HepG2 (cell line): Measurements from ENCODE around the gene ZDHHC14. TPM values are rescaled to one million over a fixed set of nuclear protein-coding genes. Genes with fewer than 3 reads are reported as not detected.

Experiments used
- DPF2 ChIP-seq: sonication (generic); formaldehyde crosslinking; IDR thresholded peaks from 2 replicates; pipeline ENCODE4 v1.4.0; 2020; ENCODE audit warnings: mild to moderate bottlenecking, low read depth, missing genetic modification reagents, borderline replicate concordance
- GATA4 ChIP-seq: sonication (generic); IDR thresholded peaks from 2 replicates; pipeline ENCODE4 v1.6.1; 2016; ENCODE audit warnings: antibody characterized with exemption, low read depth, borderline replicate concordance
- HOXA3 ChIP-seq: sonication (generic); formaldehyde crosslinking; IDR thresholded peaks from 2 replicates; pipeline ENCODE4 v1.5.0; 2020; ENCODE audit warnings: missing genetic modification reagents
- HOXA5 ChIP-seq: sonication (generic); formaldehyde crosslinking; IDR thresholded peaks from 2 replicates; pipeline ENCODE4 v1.4.0; 2020; ENCODE audit warnings: missing genetic modification reagents
- ISL2 ChIP-seq: sonication (generic); formaldehyde crosslinking; IDR thresholded peaks from 2 replicates; pipeline ENCODE4 v1.5.0; 2020; ENCODE audit warnings: missing genetic modification reagents
- JUND ChIP-seq: sonication (generic); formaldehyde crosslinking; IDR thresholded peaks from 2 replicates; pipeline ENCODE4 v1.8.0; 2022; ENCODE audit warnings: mild to moderate bottlenecking, missing genetic modification reagents
- MTF2 ChIP-seq: sonication (generic); formaldehyde crosslinking; IDR thresholded peaks from 2 replicates; pipeline ENCODE4 v1.5.0; 2020; ENCODE audit warnings: missing genetic modification reagents, borderline replicate concordance
- MXD4 ChIP-seq: IDR thresholded peaks from 2 replicates; pipeline ENCODE4 v1.6.1; 2016; ENCODE audit warnings: mild to moderate bottlenecking, missing biosample characterization, missing genetic modification reagents
- NFATC3 ChIP-seq: sonication (generic); formaldehyde crosslinking; IDR thresholded peaks from 2 replicates; pipeline ENCODE4 v1.5.1; 2020; ENCODE audit warnings: mild to moderate bottlenecking, missing genetic modification reagents
- SNRNP70 ChIP-seq: fragments of 200-400 bp; formaldehyde crosslinking; IDR thresholded peaks from 2 replicates; pipeline ENCODE4 v1.6.1; 2017; ENCODE audit warnings: mild to moderate bottlenecking, low read depth, low read length, moderate library complexity
- TBX2 ChIP-seq: sonication (generic); formaldehyde crosslinking; IDR thresholded peaks from 2 replicates; pipeline ENCODE4 v1.5.0; 2020; ENCODE audit warnings: missing genetic modification reagents, mild to moderate bottlenecking, borderline replicate concordance
- TEAD3 ChIP-seq: optimal IDR thresholded peaks from 2 replicates; pipeline ENCODE3; 2016; ENCODE audit warnings: borderline replicate concordance
- ZNF136 ChIP-seq: sonication (generic); formaldehyde crosslinking; IDR thresholded peaks from 2 replicates; pipeline ENCODE4 v1.8.1; 2022; ENCODE audit warnings: low read depth, mild to moderate bottlenecking, moderate library complexity, missing genetic modification reagents
- ZNF296 ChIP-seq: sonication (generic); formaldehyde crosslinking; conservative IDR thresholded peaks from 2 replicates; pipeline ENCODE4 v1.5.0; 2020; ENCODE audit warnings: mild to moderate bottlenecking, missing genetic modification reagents
- polyA plus RNA-seq, 8 experiments: library from polyadenylated mRNA; depleted of rRNA in 3 of 8; stranded (reverse) in 7 of 8; unstranded in 1 of 8; fragments of >200 nt; fragmentation: Illumina TruSeq in 4 of 8; extraction: Trizol in 4 of 8; gene quantifications; 2 replicates each; pipeline versions ENCODE4 v1.2.1 to v1.2.3, GENCODE V29; 2011 to 2016; ENCODE audit warnings: low read depth in 4 of 8, missing spikeins in 1 of 8, mixed read lengths in 1 of 8; ENCODE audit not compliant: insufficient read depth in 1 of 8
- total RNA-seq, 5 experiments: library from RNA; depleted of rRNA; stranded (reverse); fragments of >200 nt; fragmentation: Illumina TruSeq; extraction: Trizol; gene quantifications; 2 replicates each; pipeline ENCODE4 v1.2.3, GENCODE V29; 2016; ENCODE audit warnings: low read depth in 1 of 5
- TF ChIP-seq, protein P1 (sequence below): sonication (generic); formaldehyde crosslinking; IDR thresholded peaks from 2 replicates; pipeline ENCODE4 v1.4.0; 2020; ENCODE audit warnings: missing genetic modification reagents
- TF ChIP-seq, protein P2 (sequence below): sonication (generic); formaldehyde crosslinking; IDR thresholded peaks from 2 replicates; pipeline ENCODE4 v1.4.0; 2020; ENCODE audit warnings: missing genetic modification reagents
- TF ChIP-seq, protein P3 (sequence below): sonication (generic); formaldehyde crosslinking; IDR thresholded peaks from 2 replicates; pipeline ENCODE4 v1.4.0; 2020; ENCODE audit warnings: low read depth, missing genetic modification reagents
- TF ChIP-seq, protein P4 (sequence below): sonication (generic); formaldehyde crosslinking; IDR thresholded peaks from 2 replicates; pipeline ENCODE4 v1.4.0; 2020; ENCODE audit warnings: missing genetic modification reagents; ENCODE audit errors: not compliant biosample characterization

Gene ZDHHC14
- total and polyA plus RNA-seq, 2 of the 13 experiments (the other 11 are each of a cell fraction or from before 2014, with no cell fraction given): 3.7 to 9.5 TPM

DNA sequence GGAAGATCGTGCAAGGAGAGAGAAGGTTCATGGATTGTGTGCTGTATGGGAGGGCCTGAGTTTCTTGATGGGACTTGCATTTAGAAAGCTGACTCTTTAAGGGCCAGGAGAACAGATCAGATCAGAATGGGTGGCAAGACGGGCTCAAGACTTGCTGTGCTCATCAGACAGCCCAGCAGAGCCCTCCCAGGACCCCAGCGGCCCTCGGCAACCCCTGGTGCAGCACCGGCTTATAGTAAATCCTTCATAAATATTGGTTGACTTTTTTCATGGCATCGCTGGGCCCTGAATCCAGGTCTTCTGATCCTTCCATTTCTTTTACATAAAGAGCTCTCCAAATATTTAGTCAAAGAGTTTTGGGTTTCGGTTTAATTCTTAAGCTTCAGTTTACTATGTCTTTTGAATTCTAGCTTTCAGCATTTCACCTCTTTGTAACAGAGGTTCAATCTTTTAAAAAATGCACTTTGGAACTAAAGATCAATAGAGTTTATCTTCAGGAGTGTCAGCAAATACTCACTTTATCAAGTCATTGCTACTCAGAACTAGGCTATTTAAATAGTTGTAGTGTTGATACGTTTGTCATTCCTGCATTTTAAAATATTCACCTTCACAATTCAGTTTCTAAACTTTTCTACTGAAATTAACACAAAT, 205.6 kb downstream of the ZDHHC14 start (continued):
- TF ChIP-seq, protein P1, sequence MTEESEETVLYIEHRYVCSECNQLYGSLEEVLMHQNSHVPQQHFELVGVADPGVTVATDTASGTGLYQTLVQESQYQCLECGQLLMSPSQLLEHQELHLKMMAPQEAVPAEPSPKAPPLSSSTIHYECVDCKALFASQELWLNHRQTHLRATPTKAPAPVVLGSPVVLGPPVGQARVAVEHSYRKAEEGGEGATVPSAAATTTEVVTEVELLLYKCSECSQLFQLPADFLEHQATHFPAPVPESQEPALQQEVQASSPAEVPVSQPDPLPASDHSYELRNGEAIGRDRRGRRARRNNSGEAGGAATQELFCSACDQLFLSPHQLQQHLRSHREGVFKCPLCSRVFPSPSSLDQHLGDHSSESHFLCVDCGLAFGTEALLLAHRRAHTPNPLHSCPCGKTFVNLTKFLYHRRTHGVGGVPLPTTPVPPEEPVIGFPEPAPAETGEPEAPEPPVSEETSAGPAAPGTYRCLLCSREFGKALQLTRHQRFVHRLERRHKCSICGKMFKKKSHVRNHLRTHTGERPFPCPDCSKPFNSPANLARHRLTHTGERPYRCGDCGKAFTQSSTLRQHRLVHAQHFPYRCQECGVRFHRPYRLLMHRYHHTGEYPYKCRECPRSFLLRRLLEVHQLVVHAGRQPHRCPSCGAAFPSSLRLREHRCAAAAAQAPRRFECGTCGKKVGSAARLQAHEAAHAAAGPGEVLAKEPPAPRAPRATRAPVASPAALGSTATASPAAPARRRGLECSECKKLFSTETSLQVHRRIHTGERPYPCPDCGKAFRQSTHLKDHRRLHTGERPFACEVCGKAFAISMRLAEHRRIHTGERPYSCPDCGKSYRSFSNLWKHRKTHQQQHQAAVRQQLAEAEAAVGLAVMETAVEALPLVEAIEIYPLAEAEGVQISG (CRISPR knock-in tag): no peak
- TF ChIP-seq JUND (CRISPR knock-in tag): no peak
- TF ChIP-seq, protein P2, sequence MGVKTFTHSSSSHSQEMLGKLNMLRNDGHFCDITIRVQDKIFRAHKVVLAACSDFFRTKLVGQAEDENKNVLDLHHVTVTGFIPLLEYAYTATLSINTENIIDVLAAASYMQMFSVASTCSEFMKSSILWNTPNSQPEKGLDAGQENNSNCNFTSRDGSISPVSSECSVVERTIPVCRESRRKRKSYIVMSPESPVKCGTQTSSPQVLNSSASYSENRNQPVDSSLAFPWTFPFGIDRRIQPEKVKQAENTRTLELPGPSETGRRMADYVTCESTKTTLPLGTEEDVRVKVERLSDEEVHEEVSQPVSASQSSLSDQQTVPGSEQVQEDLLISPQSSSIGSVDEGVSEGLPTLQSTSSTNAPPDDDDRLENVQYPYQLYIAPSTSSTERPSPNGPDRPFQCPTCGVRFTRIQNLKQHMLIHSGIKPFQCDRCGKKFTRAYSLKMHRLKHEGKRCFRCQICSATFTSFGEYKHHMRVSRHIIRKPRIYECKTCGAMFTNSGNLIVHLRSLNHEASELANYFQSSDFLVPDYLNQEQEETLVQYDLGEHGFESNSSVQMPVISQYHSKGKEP (CRISPR knock-in tag): no peak
- no peak for TF ChIP-seq ZNF136 (CRISPR knock-in tag)
- no peak for TF ChIP-seq DPF2
- TF ChIP-seq ISL2 (CRISPR knock-in tag): peak; percentile 89
- no peak for TF ChIP-seq TBX2 (CRISPR knock-in tag)
- TF ChIP-seq, protein P3, sequence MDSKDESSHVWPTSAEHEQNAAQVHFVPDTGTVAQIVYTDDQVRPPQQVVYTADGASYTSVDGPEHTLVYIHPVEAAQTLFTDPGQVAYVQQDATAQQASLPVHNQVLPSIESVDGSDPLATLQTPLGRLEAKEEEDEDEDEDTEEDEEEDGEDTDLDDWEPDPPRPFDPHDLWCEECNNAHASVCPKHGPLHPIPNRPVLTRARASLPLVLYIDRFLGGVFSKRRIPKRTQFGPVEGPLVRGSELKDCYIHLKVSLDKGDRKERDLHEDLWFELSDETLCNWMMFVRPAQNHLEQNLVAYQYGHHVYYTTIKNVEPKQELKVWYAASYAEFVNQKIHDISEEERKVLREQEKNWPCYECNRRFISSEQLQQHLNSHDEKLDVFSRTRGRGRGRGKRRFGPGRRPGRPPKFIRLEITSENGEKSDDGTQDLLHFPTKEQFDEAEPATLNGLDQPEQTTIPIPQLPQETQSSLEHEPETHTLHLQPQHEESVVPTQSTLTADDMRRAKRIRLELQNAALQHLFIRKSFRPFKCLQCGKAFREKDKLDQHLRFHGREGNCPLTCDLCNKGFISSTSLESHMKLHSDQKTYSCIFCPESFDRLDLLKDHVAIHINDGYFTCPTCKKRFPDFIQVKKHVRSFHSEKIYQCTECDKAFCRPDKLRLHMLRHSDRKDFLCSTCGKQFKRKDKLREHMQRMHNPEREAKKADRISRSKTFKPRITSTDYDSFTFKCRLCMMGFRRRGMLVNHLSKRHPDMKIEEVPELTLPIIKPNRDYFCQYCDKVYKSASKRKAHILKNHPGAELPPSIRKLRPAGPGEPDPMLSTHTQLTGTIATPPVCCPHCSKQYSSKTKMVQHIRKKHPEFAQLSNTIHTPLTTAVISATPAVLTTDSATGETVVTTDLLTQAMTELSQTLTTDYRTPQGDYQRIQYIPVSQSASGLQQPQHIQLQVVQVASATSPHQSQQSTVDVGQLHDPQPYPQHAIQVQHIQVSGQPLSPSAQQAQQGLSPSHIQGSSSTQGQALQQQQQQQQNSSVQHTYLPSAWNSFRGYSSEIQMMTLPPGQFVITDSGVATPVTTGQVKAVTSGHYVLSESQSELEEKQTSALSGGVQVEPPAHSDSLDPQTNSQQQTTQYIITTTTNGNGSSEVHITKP (CRISPR knock-in tag): no peak
- no peak for TF ChIP-seq HOXA5
- TF ChIP-seq MTF2 (CRISPR knock-in tag): no peak
- TF ChIP-seq SNRNP70: no peak
- TF ChIP-seq ZNF296: no peak
- no peak for TF ChIP-seq HOXA3 (CRISPR knock-in tag)
- peak; percentile 51; the same call in 1 of the 2 replicates for TF ChIP-seq GATA4
- TF ChIP-seq, protein P4, sequence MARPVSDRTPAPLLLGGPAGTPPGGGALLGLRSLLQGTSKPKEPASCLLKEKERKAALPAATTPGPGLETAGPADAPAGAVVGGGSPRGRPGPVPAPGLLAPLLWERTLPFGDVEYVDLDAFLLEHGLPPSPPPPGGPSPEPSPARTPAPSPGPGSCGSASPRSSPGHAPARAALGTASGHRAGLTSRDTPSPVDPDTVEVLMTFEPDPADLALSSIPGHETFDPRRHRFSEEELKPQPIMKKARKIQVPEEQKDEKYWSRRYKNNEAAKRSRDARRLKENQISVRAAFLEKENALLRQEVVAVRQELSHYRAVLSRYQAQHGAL (CRISPR knock-in tag): no peak
- no peak for TF ChIP-seq TEAD3
- no peak for TF ChIP-seq NFATC3
- 0 out of 2 replicates have a peak, but pooled peaks have one; percentile 45 for TF ChIP-seq MXD4 (CRISPR knock-in tag)
